Duodenal mucosa (tissue), 2 donors: ENCODE results near the gene MAP1B.

Source experiments
- H3K27ac ChIP-seq: one replicate; pipeline ENCODE4 v1.7.0; 2013; ENCODE audit warnings: low read depth, low read length
- H3K27me3 ChIP-seq, 2 donors: one replicate each; pipeline ENCODE4 v1.7.0; 2013; ENCODE audit warnings: low read length in 2 of 2, control low read depth in 1 of 2; ENCODE audit not compliant: insufficient read depth in 2 of 2, control insufficient read depth in 1 of 2
- H3K36me3 ChIP-seq, 2 donors: one replicate each; pipeline ENCODE4 v1.7.0; 2013; ENCODE audit warnings: low read length in 2 of 2, control low read depth in 1 of 2; ENCODE audit not compliant: insufficient read depth in 2 of 2, control insufficient read depth in 1 of 2
- H3K4me1 ChIP-seq, 2 donors: one replicate each; pipeline ENCODE4 v1.7.0; 2013; ENCODE audit warnings: low read length in 2 of 2, control low read depth in 1 of 2; ENCODE audit not compliant: insufficient read depth in 2 of 2, control insufficient read depth in 1 of 2
- H3K4me3 ChIP-seq, 2 donors: one replicate each; pipeline ENCODE4 v1.7.0; 2013; ENCODE audit warnings: low read length in 2 of 2, low read depth in 1 of 2
- H3K9ac ChIP-seq, 2 donors: one replicate each; pipeline ENCODE4 v1.7.0; 2013; ENCODE audit warnings: low read length in 2 of 2, low read depth in 1 of 2
- H3K9me3 ChIP-seq, 2 donors: one replicate each; pipeline ENCODE4 v1.7.0; 2013; ENCODE audit warnings: low read length in 2 of 2, control low read depth in 1 of 2; ENCODE audit not compliant: control insufficient read depth in 1 of 2

Gene MAP1B

DNA sequence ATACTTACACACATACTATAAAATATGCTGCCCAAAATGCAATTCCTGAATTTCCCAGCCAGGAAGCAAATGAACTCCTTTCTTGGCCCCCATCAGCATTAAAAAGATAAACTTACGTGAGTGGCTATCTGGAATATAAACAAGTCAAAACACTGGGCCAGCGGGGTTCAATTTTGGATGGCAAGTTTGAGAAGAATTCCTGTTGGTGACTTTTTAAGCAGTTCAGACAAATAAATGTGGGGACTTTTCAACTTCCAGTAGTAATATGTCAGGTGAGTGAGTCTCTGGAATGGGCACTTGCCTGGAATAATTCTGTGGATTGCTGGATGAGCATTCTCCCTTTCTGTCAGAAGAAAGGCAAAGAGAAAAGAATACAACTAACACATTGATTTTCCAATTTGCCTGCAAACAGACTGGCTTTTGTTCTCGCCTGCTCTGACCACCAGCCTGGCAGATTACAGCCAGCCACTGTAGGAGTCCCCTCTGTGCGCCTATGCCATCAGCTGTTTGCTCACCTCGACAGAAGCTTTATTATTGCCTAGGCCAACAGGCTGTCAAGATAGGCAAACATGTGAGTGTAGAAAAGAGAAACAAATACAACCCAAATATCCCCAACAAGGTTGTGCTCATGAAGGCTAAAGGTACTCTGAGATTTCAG is 134.2 kb downstream of the MAP1B start:
- Histone ChIP-seq H3K4me3 (no peak overlapping the region), H3K9me3 (no peaks in the 10 kb centered on the region), H3K27me3 (no peaks in the 10 kb centered on the region), H3K9ac (no peak overlapping the region), H3K36me3 (peaks cover 0 to 15% of the 10 kb centered on the region in 2 donors), H3K4me1 (peaks cover 5 to 11% of the 10 kb centered on the region in 2 donors), H3K27ac (no peak overlapping the region)

DNA sequence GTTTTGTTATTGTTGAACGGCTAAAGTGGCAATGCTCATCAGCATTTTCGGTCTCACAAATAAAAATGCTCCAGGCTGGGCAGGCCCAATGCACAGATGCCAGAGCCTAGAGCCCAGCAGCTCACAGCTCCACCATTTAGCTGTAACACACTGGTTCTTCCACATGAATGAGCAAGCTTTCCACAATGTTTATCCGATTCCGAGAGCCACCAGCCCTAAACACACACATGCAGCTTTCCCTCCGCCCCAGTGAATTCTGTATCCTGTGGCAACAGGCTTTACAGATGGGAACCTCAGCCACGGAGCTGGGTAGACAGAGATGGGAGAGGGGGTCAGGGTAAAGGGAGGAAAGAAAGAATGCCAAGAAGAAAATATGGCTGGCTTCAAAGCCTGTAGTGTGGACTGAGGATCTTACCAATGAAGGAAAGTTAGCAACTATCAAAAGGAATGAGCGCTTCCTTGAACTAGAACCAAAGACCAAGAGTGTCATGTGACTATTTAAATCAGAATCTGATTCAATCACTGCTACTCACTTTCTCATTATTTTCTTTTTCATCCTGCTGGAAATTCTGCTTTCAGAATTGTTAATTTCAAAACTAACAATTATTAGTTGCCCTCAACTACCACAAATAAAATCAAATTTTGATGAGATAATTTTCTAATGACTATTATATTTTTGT is 135.7 kb downstream of the MAP1B start:
- peaks cover 0 to under 1% of the 10 kb centered on the region in 2 donors for H3K36me3 ChIP-seq
- H3K4me3 ChIP-seq, result no peak overlapping the region
- H3K4me1 ChIP-seq, result peaks cover 8 to 11% of the 10 kb centered on the region in 2 donors
- no peaks in the 10 kb centered on the region for H3K9me3 ChIP-seq
- H3K27me3 ChIP-seq, result no peaks in the 10 kb centered on the region
- no peak overlapping the region for H3K9ac ChIP-seq
- H3K27ac ChIP-seq, result no peak overlapping the region

DNA sequence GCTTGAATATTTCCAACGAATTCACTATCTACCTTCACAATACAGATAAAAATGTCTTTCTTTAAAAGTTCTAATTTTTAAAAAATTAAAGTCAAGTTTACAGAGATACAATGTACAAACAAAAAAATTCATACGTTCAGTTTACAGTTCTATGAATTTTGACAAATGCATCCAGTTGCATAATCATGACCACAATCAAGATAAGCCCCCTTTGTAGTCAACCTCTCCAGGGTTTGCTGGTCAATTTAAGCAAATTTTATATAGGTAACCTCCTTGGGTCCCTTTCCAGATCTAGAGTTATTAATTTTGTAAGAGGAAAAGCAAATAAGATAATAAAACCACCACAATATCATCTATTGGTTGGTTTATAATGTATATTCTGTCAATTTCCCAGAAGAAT is 136.4 kb downstream of the MAP1B start:
- Histone ChIP-seq H3K4me1 (peaks cover 8 to 11% of the 10 kb centered on the region in 2 donors), H3K9ac (no peak overlapping the region), H3K4me3 (no peak overlapping the region), H3K27ac (no peak overlapping the region), H3K36me3 (no peaks in the 10 kb centered on the region), H3K9me3 (no peaks in the 10 kb centered on the region), H3K27me3 (no peaks in the 10 kb centered on the region)

DNA sequence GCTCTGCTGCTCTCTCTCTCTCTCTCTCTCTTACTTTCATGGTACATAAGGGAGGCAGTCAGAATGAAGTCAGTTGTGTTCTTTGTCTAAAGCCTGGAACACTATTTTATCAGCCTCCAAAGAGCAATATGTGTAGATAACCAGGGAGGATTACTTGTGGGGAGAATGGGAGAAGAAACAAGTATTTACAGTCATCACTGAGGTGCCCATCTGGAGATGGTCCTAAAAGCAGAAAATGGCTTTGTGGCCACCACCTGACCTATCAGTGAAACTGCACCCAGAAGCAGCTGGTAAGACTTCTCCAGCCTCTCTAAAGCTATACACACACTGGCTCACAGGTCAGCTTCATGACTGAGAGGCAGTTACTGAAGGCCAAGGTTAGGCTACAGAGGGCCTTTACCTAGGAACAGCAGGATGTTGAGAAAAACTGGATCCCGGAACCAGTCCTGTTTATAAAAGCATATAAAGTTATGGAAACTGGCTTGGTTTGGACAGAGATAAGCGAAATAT is 137.6 kb downstream of the MAP1B start:
- no peak overlapping the region for H3K9ac ChIP-seq
- no peak overlapping the region for H3K27ac ChIP-seq
- H3K36me3 ChIP-seq, result no peaks in the 10 kb centered on the region

DNA sequence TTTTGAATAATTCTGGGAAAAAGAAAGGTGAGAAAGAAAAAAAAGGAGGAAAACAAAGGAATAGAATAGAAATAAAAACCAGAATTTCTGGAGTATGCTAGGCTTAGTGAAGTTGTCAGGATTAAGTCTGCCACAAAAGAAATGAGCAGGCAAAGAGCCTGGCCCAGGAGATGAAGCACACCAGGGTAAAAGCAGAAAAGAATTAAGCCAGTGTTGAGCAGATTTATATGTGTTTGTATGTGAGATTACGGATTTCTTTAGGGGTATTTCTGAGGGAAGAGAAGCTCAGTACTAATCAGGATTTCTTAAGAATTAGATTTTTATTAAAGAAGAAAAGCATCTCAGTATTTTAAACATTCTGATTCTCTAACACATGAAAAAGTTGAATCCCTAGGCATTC is 138.3 kb downstream of the MAP1B start:
- Histone ChIP-seq H3K27me3 (no peaks in the 10 kb centered on the region), H3K9ac (no peak overlapping the region), H3K4me1 (peaks cover 8 to 11% of the 10 kb centered on the region in 2 donors), H3K36me3 (no peaks in the 10 kb centered on the region), H3K9me3 (no peaks in the 10 kb centered on the region), H3K4me3 (no peak overlapping the region), H3K27ac (no peak overlapping the region)

More for the DNA sequence above, 137.6 kb downstream of the MAP1B start:
- Histone ChIP-seq H3K9me3 (no peaks in the 10 kb centered on the region), H3K27me3 (no peaks in the 10 kb centered on the region), H3K4me3 (no peak overlapping the region), H3K4me1 (peaks cover 8 to 11% of the 10 kb centered on the region in 2 donors)

DNA sequence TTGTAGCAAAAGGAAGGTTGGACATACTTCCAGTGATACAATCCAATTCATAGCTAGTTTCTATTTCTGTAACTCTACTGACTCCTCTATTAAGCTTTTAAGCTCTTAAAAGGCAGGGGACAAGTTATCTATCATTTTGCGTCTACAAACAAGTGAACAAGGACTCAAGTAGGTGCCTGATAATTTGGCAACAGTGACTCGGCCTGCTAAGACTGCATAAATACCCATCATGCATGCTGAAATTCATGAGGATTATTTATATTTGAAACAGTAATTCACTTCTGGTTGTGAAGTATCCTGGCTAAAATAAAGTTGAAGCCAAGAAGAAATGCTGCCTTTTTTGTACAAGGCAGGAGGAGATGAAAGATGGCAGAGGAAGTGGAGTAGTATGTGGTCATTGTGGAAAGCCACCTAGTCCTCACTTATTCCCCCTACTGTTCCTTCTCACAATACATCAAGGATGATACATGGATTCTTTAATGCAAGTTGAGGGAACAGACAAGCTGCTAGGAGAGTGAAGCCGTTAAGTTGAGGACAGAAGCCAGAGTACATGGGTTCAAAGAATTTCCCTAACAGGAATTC is 138.8 kb downstream of the MAP1B start:
- no peak overlapping the region for H3K9ac ChIP-seq
- H3K27ac ChIP-seq, result no peak overlapping the region
- H3K4me3 ChIP-seq, result no peak overlapping the region
- peaks cover 8% of the 10 kb centered on the region in 2 donors for H3K4me1 ChIP-seq
- no peaks in the 10 kb centered on the region for H3K9me3 ChIP-seq
- no peaks in the 10 kb centered on the region for H3K27me3 ChIP-seq
- no peaks in the 10 kb centered on the region for H3K36me3 ChIP-seq

DNA sequence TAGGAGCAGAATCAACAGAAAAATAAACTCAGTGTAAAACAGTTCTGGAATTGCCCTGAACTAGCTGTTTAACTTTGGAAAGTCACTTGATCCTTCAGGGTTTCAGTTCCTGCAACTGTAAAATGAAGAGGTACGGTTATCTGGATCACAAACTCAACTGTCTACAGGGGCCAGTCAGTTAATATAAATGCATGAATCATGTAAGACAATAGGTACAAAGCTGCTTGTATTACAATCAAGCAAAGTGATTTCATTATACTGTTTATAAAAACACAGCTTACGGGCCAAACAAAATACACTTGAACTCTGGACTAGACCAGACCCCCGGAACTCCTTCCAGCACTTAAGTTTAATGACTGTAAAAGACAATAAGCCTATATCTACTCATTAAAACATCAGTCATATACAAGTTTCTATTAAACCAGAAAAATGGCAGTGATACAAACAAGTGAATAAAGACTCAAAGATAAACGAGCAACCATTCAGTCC is 139.7 kb downstream of the MAP1B start:
- Histone ChIP-seq H3K4me3 (no peak overlapping the region), H3K9ac (no peak overlapping the region), H3K9me3 (no peaks in the 10 kb centered on the region), H3K27ac (no peak overlapping the region), H3K4me1 (peaks cover 6 to 8% of the 10 kb centered on the region in 2 donors), H3K27me3 (no peaks in the 10 kb centered on the region), H3K36me3 (no peaks in the 10 kb centered on the region)

DNA sequence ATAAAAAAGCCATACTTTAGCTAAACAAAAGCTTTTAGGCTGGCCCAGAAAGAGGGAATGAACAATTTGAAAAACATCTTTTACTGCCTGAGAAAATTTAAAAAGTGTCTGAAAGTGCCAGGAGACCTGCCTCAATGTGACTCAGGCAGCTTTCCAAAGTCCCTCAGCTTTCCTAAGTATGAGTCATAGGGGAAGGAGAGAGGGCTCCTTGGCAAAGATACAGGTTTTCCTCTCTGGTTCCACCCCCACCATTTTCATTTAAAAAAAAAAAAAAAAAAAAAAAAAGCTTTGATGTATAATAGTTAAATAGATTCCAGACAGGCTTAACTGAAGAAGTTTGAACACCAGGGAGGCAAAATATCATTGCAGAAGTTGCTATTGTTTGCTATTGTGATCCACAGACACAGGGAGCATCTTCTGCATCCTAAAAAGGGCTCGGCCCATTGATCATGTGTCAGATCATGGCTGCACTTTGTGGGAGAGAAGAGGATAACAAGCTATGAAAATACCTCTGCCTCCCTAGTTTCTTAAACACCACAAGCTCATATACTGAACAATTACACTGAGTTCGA is 141.2 kb downstream of the MAP1B start:
- peaks cover 0 to 3% of the 10 kb centered on the region in 2 donors for H3K36me3 ChIP-seq
- H3K4me3 ChIP-seq, result no peak overlapping the region
- no peak overlapping the region for H3K9ac ChIP-seq
- H3K27ac ChIP-seq, result no peak overlapping the region
- H3K4me1 ChIP-seq, result peaks cover 6 to 8% of the 10 kb centered on the region in 2 donors
- no peaks in the 10 kb centered on the region for H3K9me3 ChIP-seq
- no peaks in the 10 kb centered on the region for H3K27me3 ChIP-seq

DNA sequence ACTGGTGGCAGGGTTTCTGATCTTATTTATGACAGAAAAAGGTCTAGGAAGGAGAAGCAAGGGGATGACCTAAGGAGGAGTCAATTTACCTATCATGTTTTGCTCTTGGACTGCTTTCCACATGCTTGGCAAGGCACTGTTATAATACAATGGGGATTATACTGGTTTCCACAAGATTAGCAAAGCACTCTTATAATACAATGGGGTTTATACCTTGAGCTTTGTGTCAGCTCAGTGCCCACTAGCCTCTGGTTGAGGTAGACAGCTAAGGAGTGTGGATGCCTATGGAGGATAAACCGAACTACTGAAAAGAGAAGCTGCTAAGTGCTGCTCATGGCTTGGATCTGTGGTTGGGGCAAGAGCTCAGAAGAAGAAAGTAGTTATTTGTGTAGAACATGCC is 144.1 kb downstream of the MAP1B start:
- Histone ChIP-seq H3K27me3 (no peaks in the 10 kb centered on the region), H3K27ac (no peak overlapping the region), H3K4me1 (peaks cover 3 to 8% of the 10 kb centered on the region in 2 donors), H3K9me3 (no peaks in the 10 kb centered on the region), H3K36me3 (peaks cover 0 to 3% of the 10 kb centered on the region in 2 donors), H3K9ac (no peak overlapping the region), H3K4me3 (no peak overlapping the region)

DNA sequence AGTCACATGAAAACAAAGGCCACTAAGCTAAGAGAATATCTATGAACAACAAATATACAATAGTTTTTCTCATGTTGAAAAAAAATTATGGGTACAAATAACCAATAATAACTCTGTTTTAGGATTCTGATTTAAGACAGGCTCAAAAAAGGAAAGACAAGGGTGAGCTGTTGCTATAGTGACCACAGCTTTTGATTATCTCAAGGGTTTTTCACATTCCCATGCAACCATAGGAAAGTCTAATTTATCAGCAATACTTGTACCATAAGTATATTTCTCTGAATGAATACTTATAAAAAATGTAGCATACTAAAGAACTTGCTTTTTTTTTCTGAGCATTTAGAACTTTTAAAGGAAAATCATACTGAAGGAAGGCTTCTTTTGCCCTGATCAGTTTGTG is 144.7 kb downstream of the MAP1B start:
- H3K27ac ChIP-seq, result no peak overlapping the region
- H3K4me1 ChIP-seq, result peaks cover 0 to 11% of the 10 kb centered on the region in 2 donors
- H3K36me3 ChIP-seq, result peaks cover 0 to 6% of the 10 kb centered on the region in 2 donors
- H3K9me3 ChIP-seq, result no peaks in the 10 kb centered on the region
- no peaks in the 10 kb centered on the region for H3K27me3 ChIP-seq
- H3K9ac ChIP-seq, result no peak overlapping the region
- H3K4me3 ChIP-seq, result no peak overlapping the region
